Glutamatergic neuron (in vitro differentiated cells): Measurements from ENCODE around the gene HIC1. TPM values are rescaled to one million over a fixed set of nuclear protein-coding genes. Genes with fewer than 3 reads are reported as not detected.

Experiments used
- DNase-seq: peaks from one replicate; pipeline ENCODE4 v3.0.0; 2022
- H3K27ac Mint-ChIP-seq: one replicate; pipeline ENCODE4 v1.8.0; 2020; ENCODE audit warnings: mild to moderate bottlenecking, mixed read lengths, inconsistent platforms; ENCODE audit not compliant: unreplicated experiment
- H3K27me3 Mint-ChIP-seq: one replicate; pipeline ENCODE4 v1.8.0; 2020; ENCODE audit warnings: mild to moderate bottlenecking, moderate library complexity, mixed read lengths, inconsistent platforms; ENCODE audit not compliant: unreplicated experiment
- H3K36me3 Mint-ChIP-seq: one replicate; pipeline ENCODE4 v1.8.0; 2020; ENCODE audit warnings: mild to moderate bottlenecking, mixed read lengths, inconsistent platforms; ENCODE audit not compliant: unreplicated experiment
- H3K4me1 Mint-ChIP-seq: one replicate; pipeline ENCODE4 v1.8.0; 2020; ENCODE audit warnings: mild to moderate bottlenecking, low read depth, mixed read lengths, inconsistent platforms; ENCODE audit not compliant: unreplicated experiment
- H3K4me3 Mint-ChIP-seq: one replicate; pipeline ENCODE4 v1.8.0; 2020; ENCODE audit warnings: mild to moderate bottlenecking, mixed read lengths, inconsistent platforms; ENCODE audit not compliant: unreplicated experiment
- H3K9me3 Mint-ChIP-seq: one replicate; pipeline ENCODE4 v1.8.0; 2020; ENCODE audit warnings: mild to moderate bottlenecking, moderate library complexity, mixed read lengths, inconsistent platforms; ENCODE audit not compliant: unreplicated experiment
- total RNA-seq: library from RNA; stranded (reverse); fragmentation: NEBNext Ultra II Directional; extraction: Animal tissue kit (Norgen Biotek cat#: 25700); gene quantifications from one replicate; pipeline ENCODE4 v1.2.1, GENCODE V29; 2021; ENCODE audit not compliant: unreplicated experiment
- TF ChIP-seq, protein P1 (sequence below): fragments of 200-600 bp; sonication (generic); IDR thresholded peaks from one replicate; pipeline ENCODE4 v1.5.0; 2021; ENCODE audit not compliant: partially characterized antibody, unreplicated experiment

The HIC1 gene
- total RNA-seq, 1 donor from 2014 or later, result 2.5 TPM

DNA sequence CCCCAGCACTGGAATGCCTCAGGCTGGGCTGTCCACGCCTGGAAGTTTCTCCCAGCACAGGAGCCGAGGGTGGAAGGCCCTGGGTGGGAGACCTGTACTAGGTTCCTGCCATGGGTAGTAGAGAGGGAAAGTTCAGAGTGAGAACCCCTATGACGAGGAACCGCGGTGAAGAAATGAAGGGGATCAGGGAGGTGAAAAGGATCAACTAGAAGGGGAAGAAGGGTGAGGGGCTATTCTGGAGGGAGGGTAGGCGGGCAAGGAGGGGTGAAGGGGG lies 5.4 kb downstream of the HIC1 start:
- peaks cover 12% of the 10 kb centered on the region for H3K4me1 Mint-ChIP-seq
- TF ChIP-seq, protein P1, sequence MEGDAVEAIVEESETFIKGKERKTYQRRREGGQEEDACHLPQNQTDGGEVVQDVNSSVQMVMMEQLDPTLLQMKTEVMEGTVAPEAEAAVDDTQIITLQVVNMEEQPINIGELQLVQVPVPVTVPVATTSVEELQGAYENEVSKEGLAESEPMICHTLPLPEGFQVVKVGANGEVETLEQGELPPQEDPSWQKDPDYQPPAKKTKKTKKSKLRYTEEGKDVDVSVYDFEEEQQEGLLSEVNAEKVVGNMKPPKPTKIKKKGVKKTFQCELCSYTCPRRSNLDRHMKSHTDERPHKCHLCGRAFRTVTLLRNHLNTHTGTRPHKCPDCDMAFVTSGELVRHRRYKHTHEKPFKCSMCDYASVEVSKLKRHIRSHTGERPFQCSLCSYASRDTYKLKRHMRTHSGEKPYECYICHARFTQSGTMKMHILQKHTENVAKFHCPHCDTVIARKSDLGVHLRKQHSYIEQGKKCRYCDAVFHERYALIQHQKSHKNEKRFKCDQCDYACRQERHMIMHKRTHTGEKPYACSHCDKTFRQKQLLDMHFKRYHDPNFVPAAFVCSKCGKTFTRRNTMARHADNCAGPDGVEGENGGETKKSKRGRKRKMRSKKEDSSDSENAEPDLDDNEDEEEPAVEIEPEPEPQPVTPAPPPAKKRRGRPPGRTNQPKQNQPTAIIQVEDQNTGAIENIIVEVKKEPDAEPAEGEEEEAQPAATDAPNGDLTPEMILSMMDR, result no peak
- H3K27me3 Mint-ChIP-seq, result peaks cover 11% of the 10 kb centered on the region
- no peak overlapping the region for H3K4me3 Mint-ChIP-seq
- peaks cover 5% of the 10 kb centered on the region for H3K9me3 Mint-ChIP-seq
- H3K27ac Mint-ChIP-seq, result no peak overlapping the region
- DNase-seq, result no peak
- no peaks in the 10 kb centered on the region for H3K36me3 Mint-ChIP-seq

DNA sequence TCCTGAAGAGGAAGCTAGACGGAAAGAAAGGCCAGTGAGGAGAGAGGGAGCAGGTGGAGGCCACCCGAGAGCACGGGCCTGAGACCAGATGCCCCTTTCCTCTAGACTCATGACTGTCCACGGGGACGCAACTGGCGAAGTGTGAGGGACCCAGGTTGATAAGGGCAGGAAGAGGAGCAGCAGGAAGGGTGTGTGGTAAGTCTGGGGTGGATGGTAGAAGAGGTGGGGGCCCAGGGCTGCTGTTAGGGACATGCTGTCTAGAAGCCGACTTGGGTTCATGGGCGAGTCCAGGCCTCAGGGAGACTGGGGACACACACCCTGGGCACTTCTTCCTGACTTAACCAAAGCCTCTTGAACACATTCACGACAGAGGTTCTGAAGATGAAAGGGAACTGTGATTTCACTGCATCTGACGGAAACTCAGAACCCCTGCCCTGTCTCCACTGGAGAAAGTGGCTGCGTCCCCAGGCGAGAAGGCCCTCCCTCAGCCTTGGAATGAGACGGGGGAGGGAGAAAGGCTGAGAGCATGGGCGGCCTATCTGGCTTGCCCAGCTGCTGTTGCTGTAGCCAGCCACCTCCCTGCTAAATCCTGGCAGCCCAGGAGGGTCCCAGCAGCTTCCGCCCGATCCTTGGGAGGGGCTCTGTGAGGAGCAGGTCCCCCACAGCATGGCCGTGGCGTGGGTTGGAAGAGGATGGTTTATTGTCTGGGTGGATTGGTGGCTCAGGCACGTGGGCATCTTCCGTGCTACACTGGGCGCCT lies 6.0 kb downstream of the HIC1 start:
- H3K4me1 Mint-ChIP-seq, result peaks cover 12% of the 10 kb centered on the region
- peaks cover 7% of the 10 kb centered on the region for H3K9me3 Mint-ChIP-seq
- no peak overlapping the region for H3K4me3 Mint-ChIP-seq
- TF ChIP-seq, protein P1, result no peak
- DNase-seq, result no peak
- no peaks in the 10 kb centered on the region for H3K36me3 Mint-ChIP-seq
- H3K27me3 Mint-ChIP-seq, result peaks cover 14% of the 10 kb centered on the region
- no peak overlapping the region for H3K27ac Mint-ChIP-seq

DNA sequence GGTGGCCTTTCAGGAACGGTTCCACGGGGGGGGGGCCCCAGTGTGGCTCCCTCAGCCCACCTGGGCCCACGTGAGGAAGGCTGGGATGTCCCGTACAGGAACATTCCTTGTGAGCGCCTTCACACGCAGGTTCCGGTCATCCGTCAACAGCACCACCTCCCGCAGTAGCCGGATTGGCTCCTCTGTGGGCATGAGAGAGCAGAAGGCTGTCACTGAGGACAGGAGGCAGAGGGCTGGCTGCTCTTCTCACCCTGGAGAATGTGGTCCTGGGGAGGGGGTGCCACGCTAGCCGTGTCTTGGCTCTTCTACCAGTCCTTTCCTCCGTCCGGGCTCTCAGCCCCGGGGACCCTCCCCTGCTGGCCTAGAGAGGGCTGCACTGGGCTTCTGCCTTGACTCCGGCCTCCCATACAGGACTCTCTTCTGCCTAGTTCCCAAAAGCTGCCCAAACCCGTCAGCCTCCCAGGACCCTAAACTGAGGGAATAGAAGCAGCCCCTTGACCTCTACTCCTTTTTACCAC lies 6.6 kb downstream of the HIC1 start:
- Mint-ChIP-seq H3K4me1 (peaks cover 15% of the 10 kb centered on the region), H3K27ac (no peak overlapping the region), H3K36me3 (no peaks in the 10 kb centered on the region), H3K27me3 (peaks cover 17% of the 10 kb centered on the region), H3K9me3 (peaks cover 9% of the 10 kb centered on the region), H3K4me3 (no peak overlapping the region)
- DNase-seq, result no peak
- TF ChIP-seq, protein P1, result no peak

DNA sequence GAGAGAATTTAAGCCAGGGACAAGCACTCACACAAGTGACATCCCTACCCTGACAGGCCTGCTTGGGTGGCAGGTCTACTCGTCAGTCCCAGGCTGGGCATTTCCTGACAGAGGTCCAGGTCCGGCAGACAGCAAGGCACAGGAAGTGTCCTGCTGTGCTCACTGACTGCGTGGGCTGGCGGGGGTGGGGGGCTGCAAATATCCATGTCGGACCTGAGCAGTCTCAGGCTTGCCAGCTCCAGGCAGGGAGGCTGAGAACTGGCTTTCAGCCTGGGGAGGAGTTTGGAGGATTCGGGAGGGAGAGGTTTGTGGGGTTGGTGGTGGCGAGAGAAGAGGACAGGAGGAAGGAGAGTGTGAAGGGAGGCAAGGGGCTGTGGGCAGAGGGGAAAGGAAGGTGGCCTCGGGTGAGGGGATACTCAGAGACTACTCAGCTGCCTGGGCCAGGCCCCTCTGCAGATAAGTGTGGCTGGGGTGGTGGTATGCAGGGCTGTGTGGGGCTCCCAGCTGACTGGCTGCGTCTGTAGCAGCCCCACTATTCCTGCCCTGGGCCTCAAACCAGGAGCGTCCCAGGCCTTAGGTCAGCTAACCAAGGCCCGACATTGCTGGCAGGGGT lies 7.8 kb downstream of the HIC1 start:
- TF ChIP-seq, protein P1, result no peak
- Mint-ChIP-seq H3K36me3 (no peaks in the 10 kb centered on the region), H3K27me3 (peaks cover 20% of the 10 kb centered on the region), H3K4me1 (peaks cover 22% of the 10 kb centered on the region), H3K27ac (no peak overlapping the region), H3K9me3 (peaks cover 9% of the 10 kb centered on the region), H3K4me3 (no peak overlapping the region)
- no peak for DNase-seq
